ENCODE data around the gene M1AP.

GRCh38 chr2:74532222-74532621 lies 115.9 kb downstream of the M1AP start:
- TF ChIP-seq POLR2A (IDR thresholded peaks at IDR 0.05) (no peak), CTCF (IDR thresholded peaks at IDR 0.05 in 4 of 5, conservative IDR thresholded peaks at IDR 0.05 in 1 of 5) (no peak)

Data from gastrocnemius medialis (tissue), 4 donors.